ENCODE results near the gene RBM4. TPM values are rescaled to one million over a fixed set of nuclear protein-coding genes. Genes with fewer than 3 reads are reported as not detected.

Gene RBM4
- total and polyA plus RNA-seq, 9 of the 15 experiments (the other 6 are each of a cell fraction or from before 2014, with no cell fraction given) = 81.6 to 233 (median 122) TPM

GRCh38 chr11:66592457-66593302, 45.8 kb upstream of the RBM4 start, which contains the start of the genes CCDC87 and CCS (continued):
- TF ChIP-seq PKNOX1 (IDR thresholded peaks at IDR 0.05) (peak; percentile 49; the same call in 1 of the 2 replicates), ZNF696 (CRISPR knock-in tag; conservative IDR thresholded peaks at IDR 0.05) (no peak), FOXK2 (conservative IDR thresholded peaks at IDR 0.05 in 1 of 2, IDR thresholded peaks at IDR 0.05 in 1 of 2; ENCODE audit: low read depth in 2 of 2) (0 out of 4 replicates have a peak, but pooled peaks of 1 of the 2 experiments have one; percentile 21), FOXK1 (CRISPR knock-in tag; IDR thresholded peaks at IDR 0.05; ENCODE audit: borderline replicate concordance) (no peak), FOXA1 (IDR thresholded peaks at IDR 0.05; ENCODE audit: borderline replicate concordance) (no peak), ZNF586 (CRISPR knock-in tag; conservative IDR thresholded peaks at IDR 0.05) (no peak), YY1 (IDR thresholded peaks at IDR 0.05; ENCODE audit: borderline replicate concordance in 1 of 3, control insufficient read depth in 1 of 3, extremely low read depth in 1 of 3, insufficient read depth in 3 of 3, insufficient read length in 1 of 3, insufficient replicate concordance in 2 of 3, low read depth in 1 of 3, low read length in 2 of 3) (peak in 2 of 3 experiments; percentile 13 to 19), CXXC5 (CRISPR knock-in tag; IDR thresholded peaks at IDR 0.05) (peak; percentile 80), E2F3 (CRISPR knock-in tag; IDR thresholded peaks at IDR 0.05) (no peak), ATF6 (CRISPR knock-in tag; IDR thresholded peaks at IDR 0.05) (0 out of 2 replicates have a peak, but pooled peaks have one; percentile 61), POLR2A (conservative IDR thresholded peaks at IDR 0.05) (peak; percentile 94), POLR2G (IDR thresholded peaks at IDR 0.05; ENCODE audit: low read depth, low read length) (peak; percentile 97), SLC30A9 (CRISPR knock-in tag; IDR thresholded peaks at IDR 0.05) (no peak), PPARD (CRISPR knock-in tag; IDR thresholded peaks at IDR 0.05) (no peak), ZFX (CRISPR knock-in tag; IDR thresholded peaks at IDR 0.05) (peak; percentile 90), SAFB (IDR thresholded peaks at IDR 0.05; ENCODE audit: borderline replicate concordance, low read depth, low read length) (no peak), TCF7 (IDR thresholded peaks at IDR 0.05; ENCODE audit: borderline replicate concordance) (no peak)
- TF ChIP-seq, protein P1, sequence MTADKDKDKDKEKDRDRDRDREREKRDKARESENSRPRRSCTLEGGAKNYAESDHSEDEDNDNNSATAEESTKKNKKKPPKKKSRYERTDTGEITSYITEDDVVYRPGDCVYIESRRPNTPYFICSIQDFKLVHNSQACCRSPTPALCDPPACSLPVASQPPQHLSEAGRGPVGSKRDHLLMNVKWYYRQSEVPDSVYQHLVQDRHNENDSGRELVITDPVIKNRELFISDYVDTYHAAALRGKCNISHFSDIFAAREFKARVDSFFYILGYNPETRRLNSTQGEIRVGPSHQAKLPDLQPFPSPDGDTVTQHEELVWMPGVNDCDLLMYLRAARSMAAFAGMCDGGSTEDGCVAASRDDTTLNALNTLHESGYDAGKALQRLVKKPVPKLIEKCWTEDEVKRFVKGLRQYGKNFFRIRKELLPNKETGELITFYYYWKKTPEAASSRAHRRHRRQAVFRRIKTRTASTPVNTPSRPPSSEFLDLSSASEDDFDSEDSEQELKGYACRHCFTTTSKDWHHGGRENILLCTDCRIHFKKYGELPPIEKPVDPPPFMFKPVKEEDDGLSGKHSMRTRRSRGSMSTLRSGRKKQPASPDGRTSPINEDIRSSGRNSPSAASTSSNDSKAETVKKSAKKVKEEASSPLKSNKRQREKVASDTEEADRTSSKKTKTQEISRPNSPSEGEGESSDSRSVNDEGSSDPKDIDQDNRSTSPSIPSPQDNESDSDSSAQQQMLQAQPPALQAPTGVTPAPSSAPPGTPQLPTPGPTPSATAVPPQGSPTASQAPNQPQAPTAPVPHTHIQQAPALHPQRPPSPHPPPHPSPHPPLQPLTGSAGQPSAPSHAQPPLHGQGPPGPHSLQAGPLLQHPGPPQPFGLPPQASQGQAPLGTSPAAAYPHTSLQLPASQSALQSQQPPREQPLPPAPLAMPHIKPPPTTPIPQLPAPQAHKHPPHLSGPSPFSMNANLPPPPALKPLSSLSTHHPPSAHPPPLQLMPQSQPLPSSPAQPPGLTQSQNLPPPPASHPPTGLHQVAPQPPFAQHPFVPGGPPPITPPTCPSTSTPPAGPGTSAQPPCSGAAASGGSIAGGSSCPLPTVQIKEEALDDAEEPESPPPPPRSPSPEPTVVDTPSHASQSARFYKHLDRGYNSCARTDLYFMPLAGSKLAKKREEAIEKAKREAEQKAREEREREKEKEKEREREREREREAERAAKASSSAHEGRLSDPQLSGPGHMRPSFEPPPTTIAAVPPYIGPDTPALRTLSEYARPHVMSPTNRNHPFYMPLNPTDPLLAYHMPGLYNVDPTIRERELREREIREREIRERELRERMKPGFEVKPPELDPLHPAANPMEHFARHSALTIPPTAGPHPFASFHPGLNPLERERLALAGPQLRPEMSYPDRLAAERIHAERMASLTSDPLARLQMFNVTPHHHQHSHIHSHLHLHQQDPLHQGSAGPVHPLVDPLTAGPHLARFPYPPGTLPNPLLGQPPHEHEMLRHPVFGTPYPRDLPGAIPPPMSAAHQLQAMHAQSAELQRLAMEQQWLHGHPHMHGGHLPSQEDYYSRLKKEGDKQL (CRISPR knock-in tag; IDR thresholded peaks at IDR 0.05; ENCODE audit: borderline replicate concordance) = no peak
